Activated CD4-positive, alpha-beta T cell treated with anti-CD3 and anti-CD28 coated beads, Interleukin-2, amount 50 U/mL, for 16 hours (primary cell): ENCODE results near the gene XYLT1.
"Not testable (repeated sequence)": the region's sequence is repeated elsewhere in the genome, so short reads cannot be mapped to it uniquely, and the experiment has no call there.

Experiments used
- DNase-seq: peaks from one replicate; pipeline ENCODE4 v3.0.0-alpha.2; 2020

XYLT1 gene

GRCh38 chr16:17330044-17330443 is 140.7 kb downstream of the XYLT1 start:
- DNase-seq: no peak

DNA sequence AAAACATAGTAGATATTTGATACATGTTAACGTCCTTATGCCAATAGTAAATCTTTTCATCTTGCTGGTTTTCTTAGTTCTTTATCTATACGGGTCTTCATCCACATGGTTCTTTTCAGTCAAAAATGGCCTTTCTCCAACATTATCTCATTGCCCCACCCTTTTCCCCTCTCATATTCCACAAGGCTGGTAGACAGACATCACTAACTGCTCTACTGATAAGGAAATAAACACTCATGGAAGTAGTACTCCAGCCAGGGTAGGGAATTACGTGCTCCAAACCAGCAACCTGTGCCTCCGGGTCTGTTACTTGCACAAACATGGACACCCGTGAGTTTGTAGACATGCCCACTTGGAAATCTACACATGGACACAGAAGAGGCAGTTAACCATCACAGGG is 141.4 kb downstream of the XYLT1 start:
- DNase-seq: no peak

DNA sequence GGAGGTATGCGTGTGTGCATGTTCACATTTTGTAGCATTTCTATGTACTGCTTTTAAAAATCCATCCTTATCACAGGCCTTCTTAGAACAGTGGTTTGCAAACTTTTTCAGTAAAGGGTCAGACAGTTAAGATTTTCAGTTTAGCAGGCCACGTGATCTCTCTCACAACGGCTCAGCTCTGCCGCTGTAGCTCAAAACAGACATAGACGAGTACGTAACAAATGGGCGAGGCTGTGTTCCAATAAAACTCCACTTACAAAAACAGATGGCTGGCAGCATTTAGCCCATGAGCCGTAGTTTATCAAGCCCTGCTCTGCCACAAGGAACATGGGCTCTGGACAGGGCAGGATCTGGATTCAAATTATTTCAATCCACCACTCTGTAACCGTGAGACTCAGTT is 141.8 kb downstream of the XYLT1 start:
- DNase-seq: no peak

DNA sequence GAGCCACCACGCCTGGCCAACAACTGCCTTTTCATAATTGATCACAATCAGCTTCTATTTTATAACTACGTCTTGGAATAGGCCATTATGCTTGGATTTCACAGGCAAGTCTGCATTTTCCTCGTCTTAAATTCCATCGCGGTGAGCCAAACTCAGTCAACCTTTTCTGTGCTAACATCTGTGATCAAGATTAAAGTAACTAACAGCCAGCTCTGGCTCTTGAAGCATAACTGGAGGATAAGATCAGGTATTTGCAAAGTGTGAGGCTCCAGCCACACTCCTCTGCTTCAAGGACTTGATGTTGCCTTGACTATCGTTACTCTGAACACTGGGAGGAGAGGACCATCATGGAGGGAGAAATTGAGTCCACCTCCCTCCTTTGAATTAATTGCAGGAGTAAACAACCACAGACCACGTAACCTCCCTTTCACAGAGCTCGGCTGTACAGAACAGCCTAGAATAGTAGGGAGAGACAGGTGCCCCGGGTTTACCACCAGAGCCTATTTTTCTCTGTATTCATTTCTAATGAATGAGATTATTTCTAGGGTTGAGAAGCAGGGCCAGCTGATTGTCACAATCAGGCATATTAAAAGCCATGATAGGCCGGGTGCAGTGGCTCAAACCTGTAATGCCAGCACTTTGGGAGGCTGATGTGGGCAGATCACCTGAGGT is 143.0 kb downstream of the XYLT1 start:
- DNase-seq: no peak

DNA sequence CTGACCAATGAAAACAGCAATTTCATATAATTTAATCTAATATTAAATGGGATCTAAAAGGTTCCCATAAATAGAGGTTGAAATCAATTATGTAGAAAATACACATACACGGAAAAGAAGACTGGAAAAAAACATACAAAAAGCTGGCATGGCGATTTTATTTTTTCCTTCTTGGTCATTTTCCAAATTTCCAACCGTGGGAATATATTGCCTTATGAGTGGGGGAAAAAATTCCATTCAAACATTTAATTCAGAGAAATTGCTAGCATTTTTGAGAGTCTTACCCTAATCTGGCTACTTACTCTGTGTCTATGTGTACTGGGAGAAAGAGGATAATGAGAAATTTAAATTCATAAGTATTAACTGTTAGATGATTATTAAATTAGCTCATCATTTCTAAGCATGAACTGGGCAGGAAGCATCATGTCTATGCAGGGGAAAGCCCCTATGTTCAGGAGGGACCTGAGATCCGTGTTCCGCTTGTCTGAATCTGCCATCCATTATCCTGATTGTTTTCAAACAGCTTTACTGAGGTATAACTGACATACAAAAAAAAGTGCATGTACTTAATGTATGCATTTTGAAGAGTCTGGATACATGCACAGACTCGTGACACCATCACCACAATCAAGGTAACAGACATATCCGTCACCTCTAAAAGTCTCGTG is 145.2 kb downstream of the XYLT1 start:
- no peak for DNase-seq

GRCh38 chr16:17324451-17324850 is 146.3 kb downstream of the XYLT1 start:
- no peak for DNase-seq

GRCh38 chr16:17323171-17323570 is 147.6 kb downstream of the XYLT1 start:
- no peak for DNase-seq

DNA sequence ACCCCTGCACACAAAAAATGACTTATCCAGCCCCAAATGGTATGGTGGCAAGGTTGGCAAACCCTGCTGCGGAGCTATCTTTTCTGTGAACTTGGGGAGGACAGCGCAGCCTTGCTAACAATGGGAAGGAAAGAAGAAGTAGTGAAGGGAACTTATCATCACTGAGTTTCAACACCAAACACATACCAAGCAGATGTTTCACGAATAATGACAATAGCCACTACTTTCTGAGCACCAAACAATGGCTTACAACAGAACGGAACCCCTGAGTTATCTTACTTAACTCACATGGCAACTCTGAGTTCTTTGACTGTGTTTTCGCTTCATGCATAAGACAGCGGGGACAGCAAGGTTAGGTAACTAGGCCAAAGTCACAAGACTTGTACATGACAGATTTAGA is 148.9 kb downstream of the XYLT1 start:
- DNase-seq: no peak

- DNase-seq: no peak
Measured at GRCh38 chr16:17320009-17320408, 150.8 kb downstream of the XYLT1 start.

GRCh38 chr16:17318238-17318637 is 152.5 kb downstream of the XYLT1 start:
- DNase-seq: no peak

- DNase-seq: no peak
Measured at GRCh38 chr16:17316005-17316404, 154.8 kb downstream of the XYLT1 start.

DNA sequence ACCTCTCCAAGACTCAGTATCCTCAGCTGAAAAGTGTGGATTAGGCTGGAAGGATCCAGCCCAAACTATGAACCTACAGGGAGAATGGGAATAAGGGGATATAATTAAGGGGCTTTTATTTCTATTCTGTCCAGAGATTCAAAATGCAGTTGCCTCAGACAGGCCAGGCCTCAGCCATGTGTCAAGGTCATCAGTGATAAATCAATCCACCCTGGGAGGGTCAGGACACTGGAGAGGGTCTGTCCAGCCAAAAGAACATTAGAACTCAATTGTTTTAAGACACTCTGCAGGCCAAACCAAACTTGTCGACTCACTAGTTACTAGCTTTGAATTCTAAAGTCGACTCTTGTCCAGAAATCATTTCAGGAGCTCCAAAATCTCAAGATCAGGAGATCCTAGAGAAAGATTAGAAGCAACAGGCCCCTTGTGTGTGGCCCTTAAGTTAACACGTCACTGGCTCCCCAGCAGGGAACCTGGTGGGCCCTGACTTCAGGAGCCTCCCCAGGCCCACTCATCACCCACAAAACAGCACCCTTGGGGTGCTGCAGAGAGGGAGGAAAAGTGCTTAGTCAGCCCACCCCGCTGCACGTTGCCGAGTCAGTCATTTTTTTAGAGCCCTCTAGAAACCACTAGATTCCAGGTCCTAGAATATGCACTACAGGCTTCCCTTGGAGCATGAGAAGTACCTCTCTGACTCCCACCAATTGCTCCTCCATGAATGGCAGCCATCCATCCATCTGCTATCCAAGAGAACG is 156.8 kb downstream of the XYLT1 start:
- DNase-seq: no peak

GRCh38 chr16:17313085-17313611 is 157.6 kb downstream of the XYLT1 start:
- DNase-seq: no peak

- no peak for DNase-seq
Measured at GRCh38 chr16:17312094-17312710, 158.6 kb downstream of the XYLT1 start.

DNA sequence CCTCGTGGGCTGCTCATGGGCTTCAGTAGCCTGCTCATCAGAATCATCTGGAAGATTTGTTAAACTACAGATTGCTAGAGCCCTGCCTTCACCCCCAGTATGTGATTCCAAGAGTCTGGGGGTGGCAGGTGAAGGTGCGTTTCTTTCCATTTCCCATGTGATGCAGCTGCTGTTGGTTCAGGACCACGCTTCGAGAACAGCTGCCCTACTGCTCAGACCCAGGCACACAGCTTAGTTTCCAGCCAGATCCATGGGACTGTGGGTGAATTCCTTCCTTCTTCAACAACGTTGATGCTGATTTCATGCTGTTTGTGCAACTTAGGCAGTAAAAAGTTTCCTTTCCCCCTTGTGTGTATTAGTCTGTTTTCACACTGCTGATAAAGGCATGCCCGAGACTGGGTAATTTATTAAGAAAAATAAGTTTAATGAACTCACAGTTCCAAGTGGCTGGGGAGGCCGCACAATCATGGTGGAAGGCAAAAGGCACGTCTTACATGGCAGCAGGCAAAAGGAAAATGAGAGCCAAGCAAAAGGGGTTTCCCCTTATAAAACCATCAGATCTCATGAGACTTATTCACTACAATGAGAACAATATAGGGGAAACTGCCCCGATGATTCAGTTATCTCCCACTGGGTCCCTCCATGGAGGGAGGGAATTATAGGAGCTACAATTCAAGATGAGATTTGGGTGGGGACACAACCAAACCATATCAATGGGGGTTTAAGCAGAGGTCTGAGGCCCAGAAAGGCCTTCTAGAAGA is 159.2 kb downstream of the XYLT1 start:
- DNase-seq: no peak

DNA sequence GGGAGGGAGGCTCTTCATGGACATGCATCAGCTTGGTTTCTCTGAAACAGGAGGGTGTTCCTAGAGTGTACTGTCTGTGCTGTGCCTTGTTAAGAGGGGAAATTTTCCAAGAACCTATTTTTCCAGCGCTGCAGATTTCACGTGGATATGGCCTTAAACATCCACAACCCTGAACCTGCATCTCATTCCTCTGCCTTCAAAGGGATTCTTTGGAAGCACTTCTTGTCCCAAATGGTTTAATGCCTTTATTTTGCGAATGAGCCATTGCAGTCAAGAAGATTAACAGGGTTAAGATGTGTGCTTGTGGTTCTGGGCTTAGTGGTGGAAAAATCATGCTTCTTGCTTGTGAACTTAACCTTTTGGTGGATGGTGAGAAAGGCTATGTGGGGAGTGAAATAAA is 161.2 kb downstream of the XYLT1 start:
- DNase-seq: no peak

- no peak for DNase-seq
Measured at GRCh38 chr16:17308186-17308585, 162.6 kb downstream of the XYLT1 start.

GRCh38 chr16:17307504-17307903 is 163.3 kb downstream of the XYLT1 start:
- DNase-seq: no peak

GRCh38 chr16:17306745-17307144 is 164.0 kb downstream of the XYLT1 start:
- DNase-seq: no peak

- not testable (repeated sequence) for DNase-seq
Measured at GRCh38 chr16:17306211-17306610, 164.5 kb downstream of the XYLT1 start.

GRCh38 chr16:17305694-17306093 is 165.1 kb downstream of the XYLT1 start:
- DNase-seq: no peak

- DNase-seq: no peak
Measured at GRCh38 chr16:17304491-17305119, 166.2 kb downstream of the XYLT1 start.
